SH-SY5Y (cell line): ENCODE data around the gene PCSK2.

Experiments
- GATA2 ChIP-seq: IDR thresholded peaks from 2 replicates; pipeline ENCODE4 v1.6.1; 2011; ENCODE audit warnings: mild to moderate bottlenecking, low read depth, low read length
- GATA3 ChIP-seq: IDR thresholded peaks from 2 replicates; pipeline ENCODE4 v1.6.1; 2011; ENCODE audit warnings: low read depth, mild to moderate bottlenecking, low read length, moderate library complexity

Gene PCSK2

GRCh38 chr20:17469246-17470030 is 242.6 kb downstream of the PCSK2 start:
- no peak for TF ChIP-seq GATA3
- TF ChIP-seq GATA2: no peak

DNA sequence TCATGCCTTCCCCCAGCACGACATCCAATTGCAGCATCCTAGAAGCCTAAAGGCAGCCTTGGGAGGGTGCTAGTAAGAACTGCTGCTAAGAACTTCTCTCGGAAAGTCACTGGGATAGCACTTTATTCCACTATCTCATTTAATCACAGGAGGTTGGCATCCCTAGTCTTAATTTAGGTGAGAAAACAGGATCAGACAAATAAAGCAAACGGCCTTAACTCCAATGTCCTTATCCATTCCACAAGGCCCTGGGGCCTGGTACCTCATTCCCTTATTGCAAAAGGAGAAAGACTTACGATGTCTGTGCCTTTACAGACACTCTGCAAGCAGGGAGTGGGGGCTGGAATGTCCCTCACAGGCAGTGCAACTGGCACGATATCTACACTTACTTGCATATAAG is 243.7 kb downstream of the PCSK2 start:
- no peak for TF ChIP-seq GATA3
- no peak for TF ChIP-seq GATA2

DNA sequence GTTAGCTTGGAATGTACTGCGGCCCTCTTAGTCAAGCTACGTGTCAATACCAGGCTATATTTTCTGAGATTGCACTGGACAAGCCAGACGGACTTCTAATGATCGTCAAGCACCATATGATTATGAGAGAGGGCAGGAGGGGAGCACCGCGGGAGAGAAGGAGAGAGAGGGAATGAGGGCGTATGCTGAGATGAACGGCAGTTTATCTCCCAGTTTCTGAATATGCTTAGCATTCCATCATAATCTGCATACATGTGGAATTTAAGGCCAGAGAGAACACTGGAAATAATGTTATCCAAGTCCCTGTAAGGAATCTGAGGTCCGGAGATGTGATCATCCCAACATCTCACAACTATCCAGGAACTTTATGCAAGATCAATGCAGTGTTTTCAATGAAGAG is 244.1 kb downstream of the PCSK2 start:
- TF ChIP-seq GATA3: no peak
- no peak for TF ChIP-seq GATA2

DNA sequence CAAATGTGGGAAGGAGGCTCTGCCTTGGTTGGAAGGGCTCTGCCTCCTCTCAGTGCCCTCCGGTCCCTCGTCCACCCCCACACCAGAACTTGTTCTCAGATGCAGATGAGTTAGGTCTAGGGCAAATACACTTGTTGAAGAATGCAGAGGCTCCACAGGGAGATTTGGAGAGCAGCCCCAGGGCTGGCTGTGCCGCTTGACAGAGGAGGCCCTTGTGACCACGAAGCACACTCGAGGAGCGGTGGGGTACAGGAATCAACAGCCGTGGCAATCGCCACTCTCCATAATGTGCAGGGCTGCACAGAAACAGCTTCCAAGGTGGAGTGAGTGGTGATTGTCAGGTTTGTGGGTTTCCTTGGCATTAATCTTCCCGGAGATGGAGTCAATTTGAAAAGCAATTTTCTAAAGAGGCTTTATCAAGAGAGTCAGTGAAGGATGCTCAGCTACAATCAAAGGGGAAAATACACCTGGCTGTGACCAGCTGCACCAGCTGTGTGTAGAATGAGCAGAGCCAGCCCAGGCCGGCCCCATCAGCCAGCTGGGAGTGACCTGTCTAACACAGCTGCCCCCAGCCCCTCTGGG is 244.9 kb downstream of the PCSK2 start:
- TF ChIP-seq GATA2: no peak
- TF ChIP-seq GATA3: no peak

- TF ChIP-seq GATA3 (no peak), GATA2 (no peak)
Measured at GRCh38 chr20:17473659-17474058, 246.8 kb downstream of the PCSK2 start.

DNA sequence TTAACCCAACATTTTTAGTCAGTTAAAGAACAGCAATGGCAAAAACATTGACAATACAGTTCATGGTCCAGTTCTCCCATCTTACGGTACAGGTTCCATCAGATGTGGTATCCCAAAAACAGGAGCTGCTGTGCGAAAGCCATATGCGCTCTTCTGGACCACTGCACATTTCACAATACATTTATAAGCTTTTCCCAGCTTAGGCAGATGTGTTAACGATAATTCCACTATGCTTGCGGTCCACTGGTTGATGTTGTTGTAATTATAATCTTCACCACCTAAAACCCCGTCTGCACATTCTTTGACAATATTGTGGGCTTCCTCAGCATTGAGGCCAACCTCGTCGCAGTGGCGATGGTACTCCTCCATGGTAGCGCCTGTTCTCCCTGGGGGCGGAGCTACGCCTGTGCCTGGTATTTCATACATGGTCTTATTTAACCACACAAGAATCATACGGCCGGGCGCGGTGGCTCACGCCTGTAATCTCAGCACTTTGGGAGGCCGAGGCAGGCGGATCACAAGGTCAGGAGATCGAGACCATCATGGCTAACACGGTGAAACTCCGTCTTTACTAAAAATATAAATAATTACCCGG is 252.3 kb downstream of the PCSK2 start:
- TF ChIP-seq GATA2 (no peak), GATA3 (no peak)

DNA sequence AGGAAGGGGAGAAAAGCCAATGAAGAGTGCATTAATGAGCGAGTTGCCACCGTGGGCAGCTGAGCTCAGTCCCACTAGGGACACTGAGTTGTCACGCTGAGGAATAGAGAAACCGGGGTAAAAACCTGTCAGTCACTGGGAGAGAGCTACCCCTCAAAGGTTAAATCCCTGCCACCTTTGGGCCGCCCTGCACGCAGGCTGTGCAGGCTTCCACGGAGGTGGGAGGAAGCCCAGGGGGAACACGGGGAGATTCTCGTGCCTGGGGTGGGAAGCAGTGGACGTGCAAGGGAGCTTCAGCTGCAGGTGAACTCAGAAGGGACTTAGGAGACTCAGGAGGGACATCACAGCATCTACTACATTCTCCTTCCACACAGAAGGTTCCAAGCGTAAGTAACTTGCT is 253.9 kb downstream of the PCSK2 start:
- TF ChIP-seq GATA2 (no peak), GATA3 (no peak)

DNA sequence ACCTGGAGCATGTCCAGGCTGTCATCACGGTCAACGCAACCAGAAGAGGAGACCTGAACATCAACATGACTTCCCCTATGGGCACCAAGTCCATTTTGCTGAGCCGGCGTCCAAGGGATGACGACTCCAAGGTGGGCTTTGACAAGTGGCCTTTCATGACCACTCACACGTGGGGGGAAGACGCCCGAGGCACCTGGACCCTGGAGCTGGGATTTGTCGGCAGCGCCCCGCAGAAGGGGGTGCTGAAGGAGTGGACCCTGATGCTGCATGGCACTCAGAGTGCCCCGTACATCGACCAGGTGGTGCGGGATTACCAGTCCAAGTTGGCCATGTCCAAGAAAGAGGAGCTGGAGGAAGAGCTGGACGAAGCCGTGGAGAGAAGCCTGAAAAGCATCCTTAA is 254.8 kb downstream of the PCSK2 start:
- TF ChIP-seq GATA3 (no peak), GATA2 (no peak)

DNA sequence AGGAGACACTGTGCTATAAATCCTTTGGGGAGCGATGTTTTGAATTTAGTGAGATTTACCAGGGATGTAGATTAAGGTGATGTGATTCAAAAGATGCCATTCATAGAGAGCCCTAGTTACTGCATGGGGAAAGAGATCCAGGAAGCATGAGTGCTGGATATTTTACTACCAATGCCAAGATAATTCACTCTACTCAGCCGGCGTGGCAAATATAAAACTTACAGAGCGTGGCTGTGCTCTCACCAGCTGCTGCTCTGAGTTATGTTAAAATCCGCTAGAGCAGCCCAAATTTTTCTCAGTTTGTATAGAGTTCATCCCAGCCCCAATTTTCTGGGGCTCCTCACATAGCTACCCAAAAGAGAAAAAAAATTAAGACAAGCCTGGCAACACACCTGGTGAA is 255.7 kb downstream of the PCSK2 start:
- TF ChIP-seq GATA2 (no peak), GATA3 (no peak)

DNA sequence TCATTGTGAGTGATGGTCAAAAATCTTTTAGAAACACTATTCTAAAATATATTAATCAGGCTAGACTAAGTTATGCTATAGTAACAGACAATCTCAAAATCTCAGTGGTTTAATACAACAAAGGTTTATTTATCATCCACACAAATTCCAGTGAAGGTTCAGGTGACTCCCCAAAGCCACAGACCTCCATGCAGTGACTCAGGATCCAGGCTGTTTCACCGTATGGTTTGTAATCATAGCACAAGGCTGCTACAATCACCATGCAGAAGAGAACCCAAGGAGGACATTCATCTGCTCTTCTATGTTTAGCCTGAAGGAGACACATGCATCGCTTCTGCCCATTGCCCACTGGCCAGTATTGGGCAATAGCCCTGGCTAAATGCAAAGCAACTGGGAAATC is 258.2 kb downstream of the PCSK2 start:
- no peak for TF ChIP-seq GATA2
- TF ChIP-seq GATA3: no peak

DNA sequence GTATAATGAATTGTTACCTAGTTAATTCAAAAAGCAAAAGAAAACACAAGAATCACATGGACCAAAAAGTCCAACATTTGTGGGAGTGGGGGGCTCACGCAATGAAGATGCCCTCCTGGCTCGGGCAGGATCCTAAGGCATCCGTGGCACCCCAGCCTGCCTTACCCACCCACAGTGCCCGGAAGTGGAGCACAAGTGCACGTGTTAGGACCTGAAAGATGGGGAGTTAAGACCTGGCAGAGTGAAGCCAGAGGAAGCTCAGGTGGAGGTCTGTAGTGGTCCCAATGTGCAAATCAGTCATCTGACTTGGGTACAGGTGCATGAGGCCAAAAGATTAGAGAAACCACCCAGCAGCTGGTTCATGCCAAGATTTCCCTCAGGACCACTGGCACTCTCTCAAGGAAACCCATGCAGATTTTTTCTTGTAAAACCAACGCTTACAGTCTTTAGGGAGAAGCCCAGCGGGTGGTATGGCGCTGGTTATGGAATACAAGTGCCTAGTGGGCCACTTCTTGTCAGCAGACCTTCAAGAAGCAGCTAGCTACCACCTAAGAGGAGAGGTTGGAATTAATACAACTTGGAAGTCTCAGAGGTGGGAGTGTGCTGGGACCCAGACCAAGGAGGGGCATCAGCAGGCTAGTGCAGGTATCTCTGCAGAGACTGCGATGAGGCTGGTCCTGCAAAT is 262.2 kb downstream of the PCSK2 start:
- no peak for TF ChIP-seq GATA2
- TF ChIP-seq GATA3: no peak

DNA sequence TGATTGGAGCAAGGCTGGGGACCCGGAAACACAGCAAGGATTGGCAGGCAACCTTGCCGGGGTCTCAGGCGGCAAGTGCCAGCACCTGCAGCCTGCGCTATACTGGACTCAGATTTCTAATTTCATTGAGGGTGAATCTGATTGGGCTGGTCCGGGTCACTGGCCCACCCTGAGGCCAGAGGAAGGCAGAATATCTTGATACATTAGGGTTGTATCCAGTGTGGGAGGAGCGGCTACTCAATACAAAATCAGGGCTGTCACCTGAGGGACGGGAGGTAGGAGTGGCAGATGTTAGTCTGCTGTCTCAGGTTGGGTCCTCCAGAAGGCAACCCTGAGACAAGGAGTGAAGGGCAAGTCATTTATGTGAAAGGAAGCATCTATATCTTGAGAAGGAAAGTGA is 263.7 kb downstream of the PCSK2 start:
- TF ChIP-seq GATA3: no peak
- no peak for TF ChIP-seq GATA2

DNA sequence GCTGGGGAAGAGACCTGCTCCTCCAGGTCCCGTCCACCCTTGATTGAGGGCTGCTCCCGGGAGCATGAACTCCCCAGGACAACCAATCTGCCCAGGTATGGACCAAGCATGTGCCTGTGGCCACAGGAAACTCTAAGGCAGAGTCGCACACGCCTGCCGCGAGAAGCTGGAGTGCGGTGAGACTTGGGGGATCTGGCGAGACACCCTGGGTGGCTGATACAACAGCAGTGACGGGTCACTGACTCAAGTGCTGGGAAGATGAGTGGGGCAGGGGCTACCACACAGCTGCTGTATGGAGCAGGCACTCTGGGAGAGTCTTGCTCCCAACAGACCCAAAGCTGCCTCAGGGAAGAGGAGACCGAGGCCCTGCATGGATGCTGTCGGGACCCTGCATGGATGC is 264.2 kb downstream of the PCSK2 start:
- TF ChIP-seq GATA3 (no peak), GATA2 (no peak)

DNA sequence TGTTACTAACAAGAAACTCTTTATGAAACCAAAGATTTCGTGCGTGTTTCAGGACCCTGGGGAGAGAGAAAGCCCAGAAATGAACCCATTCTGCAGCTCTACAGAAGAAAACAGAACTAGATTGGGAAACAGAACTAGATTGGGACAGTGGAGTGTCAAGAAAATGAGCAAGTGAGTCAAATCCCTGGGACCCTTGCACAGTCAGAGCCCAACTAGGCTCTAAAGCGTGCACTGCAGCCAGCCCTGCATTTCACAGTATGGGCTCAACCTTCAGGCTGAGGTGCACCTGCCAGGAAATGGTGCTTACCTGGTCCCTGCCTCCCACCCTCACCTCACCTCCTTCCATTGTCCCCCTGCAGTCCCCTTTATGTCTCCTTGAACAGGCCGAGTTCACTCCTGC is 264.6 kb downstream of the PCSK2 start:
- TF ChIP-seq GATA2 (no peak), GATA3 (no peak)
